ENCODE data around the gene AMBRA1.

AMBRA1 gene

GRCh38 chr11:46362156-46363030 lies 231.4 kb downstream of the AMBRA1 start:
- no peak for TF ChIP-seq CTCF (conservative IDR thresholded peaks at IDR 0.05; ENCODE audit: low read depth, low read length)
- no peaks in the 10 kb centered on the region for H3K4me1 ChIP-seq (ENCODE audit: low read depth, poor library complexity, severe bottlenecking)
- H3K9ac ChIP-seq, result no peak overlapping the region
- no peak overlapping the region for H3K27ac ChIP-seq
- H3K4me2 ChIP-seq, result no peak overlapping the region
- no peaks in the 10 kb centered on the region; the same call in 1 of the 2 replicates for H3K79me2 ChIP-seq (ENCODE audit: insufficient read depth, low read depth)
- no peak overlapping the region for H2AFZ ChIP-seq (ENCODE audit: low read depth)
- no peaks in the 10 kb centered on the region for H3K36me3 ChIP-seq (ENCODE audit: insufficient read depth)
- no peak overlapping the region for H3K4me3 ChIP-seq (IDR thresholded peaks at IDR 0.05; ENCODE audit: insufficient read depth, low read depth, low read length)
- H3K27me3 ChIP-seq (ENCODE audit: insufficient read depth, low read depth), result no peaks in the 10 kb centered on the region
- no peaks in the 10 kb centered on the region for H4K20me1 ChIP-seq (ENCODE audit: insufficient read depth)

GRCh38 chr11:46361283-46362155 lies 232.3 kb downstream of the AMBRA1 start:
- H4K20me1 ChIP-seq (ENCODE audit: insufficient read depth), result no peaks in the 10 kb centered on the region
- H3K9ac ChIP-seq, result no peak overlapping the region
- no peak overlapping the region for H2AFZ ChIP-seq (ENCODE audit: low read depth)
- no peak overlapping the region for H3K4me2 ChIP-seq
- no peaks in the 10 kb centered on the region for H3K27me3 ChIP-seq (ENCODE audit: insufficient read depth, low read depth)
- TF ChIP-seq CTCF (conservative IDR thresholded peaks at IDR 0.05; ENCODE audit: low read depth, low read length), result no peak
- peaks cover 6% of the 10 kb centered on the region for H3K4me1 ChIP-seq (ENCODE audit: low read depth, poor library complexity, severe bottlenecking)
- no peaks in the 10 kb centered on the region; the same call in 1 of the 2 replicates for H3K79me2 ChIP-seq (ENCODE audit: insufficient read depth, low read depth)
- no peak overlapping the region for H3K27ac ChIP-seq
- no peak overlapping the region for H3K4me3 ChIP-seq (IDR thresholded peaks at IDR 0.05; ENCODE audit: insufficient read depth, low read depth, low read length)
- H3K36me3 ChIP-seq (ENCODE audit: insufficient read depth), result no peaks in the 10 kb centered on the region

GRCh38 chr11:46360878-46361277 lies 232.9 kb downstream of the AMBRA1 start:
- Histone ChIP-seq H3K9ac (no peak overlapping the region), H2AFZ (ENCODE audit: low read depth) (no peak overlapping the region), H3K36me3 (ENCODE audit: insufficient read depth) (no peaks in the 10 kb centered on the region), H3K79me2 (ENCODE audit: insufficient read depth, low read depth) (no peaks in the 10 kb centered on the region; the same call in 1 of the 2 replicates), H4K20me1 (ENCODE audit: insufficient read depth) (no peaks in the 10 kb centered on the region), H3K4me1 (ENCODE audit: low read depth, poor library complexity, severe bottlenecking) (peaks cover 11% of the 10 kb centered on the region), H3K4me2 (no peak overlapping the region), H3K27me3 (ENCODE audit: insufficient read depth, low read depth) (no peaks in the 10 kb centered on the region), H3K27ac (no peak overlapping the region), H3K4me3 (IDR thresholded peaks at IDR 0.05; ENCODE audit: insufficient read depth, low read depth, low read length) (no peak overlapping the region)
- TF ChIP-seq CTCF (conservative IDR thresholded peaks at IDR 0.05; ENCODE audit: low read depth, low read length), result no peak

GRCh38 chr11:46359953-46360352 lies 233.9 kb downstream of the AMBRA1 start:
- H3K79me2 ChIP-seq (ENCODE audit: insufficient read depth, low read depth), result no peaks in the 10 kb centered on the region; the same call in 1 of the 2 replicates
- H3K27ac ChIP-seq, result no peak overlapping the region
- no peak for TF ChIP-seq CTCF (conservative IDR thresholded peaks at IDR 0.05; ENCODE audit: low read depth, low read length)

More at GRCh38 chr11:46359953-46360352, 233.9 kb downstream of the AMBRA1 start:
- Histone ChIP-seq H3K9ac (no peak overlapping the region), H4K20me1 (ENCODE audit: insufficient read depth) (no peaks in the 10 kb centered on the region), H3K4me1 (ENCODE audit: low read depth, poor library complexity, severe bottlenecking) (peaks cover 11% of the 10 kb centered on the region), H3K36me3 (ENCODE audit: insufficient read depth) (no peaks in the 10 kb centered on the region), H3K27me3 (ENCODE audit: insufficient read depth, low read depth) (no peaks in the 10 kb centered on the region), H2AFZ (ENCODE audit: low read depth) (no peak overlapping the region), H3K4me3 (IDR thresholded peaks at IDR 0.05; ENCODE audit: insufficient read depth, low read depth, low read length) (no peak overlapping the region), H3K4me2 (no peak overlapping the region)

Data from KMS-11 (cell line).